AML-193 (cell line): ENCODE results near the gene OAS3.
"Not testable (repeated sequence)": the region's sequence is repeated elsewhere in the genome, so short reads cannot be mapped to it uniquely, and the experiment has no call there.

Experiments used
- DNase-seq, 2 experiments: peaks; one replicate each; lab custom pipeline; 2025; lab: John Stamatoyannopoulos, UW

OAS3 gene, protein sequence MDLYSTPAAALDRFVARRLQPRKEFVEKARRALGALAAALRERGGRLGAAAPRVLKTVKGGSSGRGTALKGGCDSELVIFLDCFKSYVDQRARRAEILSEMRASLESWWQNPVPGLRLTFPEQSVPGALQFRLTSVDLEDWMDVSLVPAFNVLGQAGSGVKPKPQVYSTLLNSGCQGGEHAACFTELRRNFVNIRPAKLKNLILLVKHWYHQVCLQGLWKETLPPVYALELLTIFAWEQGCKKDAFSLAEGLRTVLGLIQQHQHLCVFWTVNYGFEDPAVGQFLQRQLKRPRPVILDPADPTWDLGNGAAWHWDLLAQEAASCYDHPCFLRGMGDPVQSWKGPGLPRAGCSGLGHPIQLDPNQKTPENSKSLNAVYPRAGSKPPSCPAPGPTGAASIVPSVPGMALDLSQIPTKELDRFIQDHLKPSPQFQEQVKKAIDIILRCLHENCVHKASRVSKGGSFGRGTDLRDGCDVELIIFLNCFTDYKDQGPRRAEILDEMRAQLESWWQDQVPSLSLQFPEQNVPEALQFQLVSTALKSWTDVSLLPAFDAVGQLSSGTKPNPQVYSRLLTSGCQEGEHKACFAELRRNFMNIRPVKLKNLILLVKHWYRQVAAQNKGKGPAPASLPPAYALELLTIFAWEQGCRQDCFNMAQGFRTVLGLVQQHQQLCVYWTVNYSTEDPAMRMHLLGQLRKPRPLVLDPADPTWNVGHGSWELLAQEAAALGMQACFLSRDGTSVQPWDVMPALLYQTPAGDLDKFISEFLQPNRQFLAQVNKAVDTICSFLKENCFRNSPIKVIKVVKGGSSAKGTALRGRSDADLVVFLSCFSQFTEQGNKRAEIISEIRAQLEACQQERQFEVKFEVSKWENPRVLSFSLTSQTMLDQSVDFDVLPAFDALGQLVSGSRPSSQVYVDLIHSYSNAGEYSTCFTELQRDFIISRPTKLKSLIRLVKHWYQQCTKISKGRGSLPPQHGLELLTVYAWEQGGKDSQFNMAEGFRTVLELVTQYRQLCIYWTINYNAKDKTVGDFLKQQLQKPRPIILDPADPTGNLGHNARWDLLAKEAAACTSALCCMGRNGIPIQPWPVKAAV

DNA sequence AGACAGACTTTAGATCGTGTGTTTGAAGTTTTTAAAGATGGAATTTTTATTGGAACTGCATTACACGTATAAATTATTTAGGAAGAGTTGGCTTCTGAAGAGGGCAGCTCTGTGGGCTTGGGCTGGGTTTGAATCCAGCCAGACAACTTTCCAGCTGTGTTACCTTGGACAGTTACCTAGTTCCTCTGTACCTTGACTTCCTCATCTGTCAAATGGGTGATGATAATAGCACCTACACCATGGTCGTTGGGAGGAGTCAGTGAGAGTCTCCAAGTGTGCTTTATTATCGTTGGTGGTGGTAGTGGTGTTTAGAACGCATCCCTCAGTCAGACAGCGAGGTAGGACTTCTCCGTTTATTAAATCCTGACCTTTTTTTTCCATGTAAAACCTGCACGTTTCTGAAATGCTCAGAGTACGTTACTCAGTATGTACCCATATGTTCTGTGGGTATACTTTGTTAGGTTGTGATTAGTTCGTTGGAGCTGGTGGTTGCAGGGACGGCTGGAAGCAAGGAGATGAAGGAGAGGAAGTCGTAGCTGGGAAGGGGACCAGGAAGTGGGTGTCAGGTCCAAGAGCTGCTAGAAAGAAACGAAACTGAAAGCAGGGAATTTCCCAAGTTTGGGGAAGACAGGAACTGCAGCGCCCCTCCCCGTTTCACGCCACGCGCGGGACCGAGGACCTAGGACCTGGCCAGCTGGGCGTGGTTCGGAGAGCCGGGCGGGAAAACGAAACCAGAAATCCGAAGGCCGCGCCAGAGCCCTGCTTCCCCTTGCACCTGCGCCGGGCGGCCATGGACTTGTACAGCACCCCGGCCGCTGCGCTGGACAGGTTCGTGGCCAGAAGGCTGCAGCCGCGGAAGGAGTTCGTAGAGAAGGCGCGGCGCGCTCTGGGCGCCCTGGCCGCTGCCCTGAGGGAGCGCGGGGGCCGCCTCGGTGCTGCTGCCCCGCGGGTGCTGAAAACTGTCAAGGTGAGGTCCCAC is at the start of gene OAS3:
Gene OAS3, plus strand, starts transcription at position 734 of the 979 bp plus-strand sequence. Its CDS starts 57 bp downstream, at position 791.
- peak; percentile 64 to 65 for DNase-seq

DNA sequence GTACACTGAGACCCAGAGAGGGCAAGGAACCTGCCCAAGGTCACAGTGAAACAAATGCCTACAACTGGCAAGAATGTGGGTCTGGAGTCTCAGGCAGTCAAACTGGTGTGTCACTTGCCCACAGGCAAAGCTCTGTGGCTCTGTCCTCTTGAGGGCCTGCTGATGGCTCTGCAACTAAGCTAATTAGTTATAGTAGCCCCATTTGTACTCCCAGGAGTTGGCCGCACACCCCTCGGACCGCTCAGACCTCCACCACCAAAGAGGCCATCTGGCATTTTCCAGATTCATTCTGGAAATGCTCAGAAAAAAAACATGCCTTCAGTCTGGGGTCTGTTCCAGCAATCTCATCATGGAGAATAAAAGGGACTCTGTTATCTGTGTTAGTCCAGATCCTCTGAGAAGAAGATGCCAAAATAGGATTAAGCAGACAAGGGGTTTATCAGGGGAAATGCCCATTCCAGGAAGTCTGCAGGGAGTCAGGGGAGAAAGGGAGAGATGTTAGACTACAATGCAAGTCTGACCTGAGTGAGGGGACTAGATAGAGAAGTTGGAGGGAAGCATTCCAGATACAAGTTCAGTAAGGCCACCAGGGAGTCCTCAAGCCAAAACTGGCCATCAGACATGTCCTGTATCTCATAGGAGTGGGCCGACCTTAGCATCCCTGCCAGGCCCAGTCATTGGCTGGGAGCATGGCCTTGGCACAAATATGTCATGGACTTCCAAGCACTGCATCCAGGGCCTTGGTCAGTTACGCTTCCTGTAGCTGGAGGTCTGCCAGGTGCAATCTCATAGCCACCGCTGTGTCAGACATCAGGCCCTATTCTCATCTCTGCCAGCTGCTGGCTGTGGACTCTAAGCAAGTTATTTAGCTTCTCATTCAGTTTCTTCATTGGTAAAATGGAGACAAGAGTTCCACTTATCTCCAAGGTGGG is 46.9 kb upstream of the OAS3 start:
- DNase-seq: no peak

DNA sequence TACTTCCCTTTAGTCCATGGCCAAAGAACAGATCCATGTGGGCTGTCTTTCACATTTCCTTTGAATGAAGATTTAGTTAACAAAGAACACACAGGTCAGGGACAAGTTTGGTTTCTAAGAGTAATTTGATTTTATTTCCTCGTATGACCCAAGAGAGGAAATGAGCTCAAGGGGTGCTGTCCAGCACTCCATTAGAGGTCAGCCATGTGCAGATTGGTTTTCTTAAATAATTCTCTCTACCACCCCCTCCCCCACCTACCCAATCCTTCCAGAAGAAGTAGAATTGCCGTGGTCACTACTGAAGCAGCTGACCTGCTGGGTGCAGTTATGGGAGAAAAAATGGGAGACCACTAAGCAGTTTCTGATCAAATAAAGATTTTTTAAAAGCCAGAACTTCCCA is 45.4 kb upstream of the OAS3 start:
- no peak for DNase-seq

GRCh38 chr12:112894128-112894527 is 44.1 kb upstream of the OAS3 start:
- DNase-seq: no peak

DNA sequence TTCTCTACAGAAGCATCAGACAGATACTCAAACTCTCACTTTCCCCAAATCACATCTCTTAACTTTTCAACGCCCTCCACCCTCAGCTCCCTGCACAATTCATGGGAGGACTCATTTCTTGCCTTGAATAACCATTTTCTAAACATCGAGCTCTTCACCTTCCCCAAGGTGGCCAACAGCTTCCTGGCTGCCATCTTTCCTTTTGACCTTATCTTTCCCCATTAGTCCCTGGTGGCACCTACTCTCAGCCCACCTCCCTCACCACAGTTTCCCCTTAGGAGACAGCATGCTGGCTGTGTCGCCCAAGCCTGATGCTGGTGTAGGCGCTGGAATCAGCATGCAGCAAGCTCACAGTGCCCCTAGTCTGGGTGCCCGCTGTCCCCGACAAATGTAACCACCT is 39.9 kb upstream of the OAS3 start:
- DNase-seq: no peak

DNA sequence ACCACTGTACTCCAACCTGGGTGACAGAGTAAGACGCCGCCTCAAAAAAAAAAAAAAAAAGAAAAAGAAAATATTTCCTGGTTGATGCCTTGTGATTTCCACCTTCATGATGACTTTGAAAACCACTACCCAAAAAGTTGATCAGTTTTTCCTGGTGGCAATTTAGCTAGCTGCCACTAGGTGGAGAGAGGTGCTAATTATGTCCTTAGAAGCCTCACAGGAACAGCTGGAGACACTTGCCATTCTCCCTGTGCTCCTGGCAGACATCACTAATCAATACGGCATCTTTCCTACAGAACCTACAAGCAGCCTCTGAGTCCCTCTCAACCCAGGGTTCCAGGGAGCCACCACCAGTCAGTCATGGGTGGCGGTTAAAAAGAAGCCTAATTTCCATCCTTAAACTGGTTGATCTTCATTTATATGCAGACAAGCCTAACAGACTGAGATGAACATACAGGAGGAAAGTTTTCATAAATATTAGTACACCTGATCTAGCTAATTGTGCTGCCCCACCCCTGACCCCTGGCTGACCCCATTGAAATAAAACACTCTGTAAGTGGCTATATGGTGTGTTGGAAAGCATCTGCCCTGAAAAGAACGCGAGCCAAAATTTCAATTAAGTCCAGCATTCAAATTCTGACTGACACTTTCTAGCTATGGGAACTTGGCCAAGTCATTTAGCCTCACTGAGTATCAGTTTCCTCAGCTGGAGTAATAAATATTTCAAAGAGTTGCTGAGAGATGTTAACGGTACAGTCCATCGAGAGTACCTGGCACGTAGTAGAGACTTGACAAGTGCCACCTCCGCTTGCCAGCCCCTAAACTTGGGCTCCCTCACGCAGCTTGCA is 37.8 kb upstream of the OAS3 start:
- peak; percentile 53 to 62 for DNase-seq

DNA sequence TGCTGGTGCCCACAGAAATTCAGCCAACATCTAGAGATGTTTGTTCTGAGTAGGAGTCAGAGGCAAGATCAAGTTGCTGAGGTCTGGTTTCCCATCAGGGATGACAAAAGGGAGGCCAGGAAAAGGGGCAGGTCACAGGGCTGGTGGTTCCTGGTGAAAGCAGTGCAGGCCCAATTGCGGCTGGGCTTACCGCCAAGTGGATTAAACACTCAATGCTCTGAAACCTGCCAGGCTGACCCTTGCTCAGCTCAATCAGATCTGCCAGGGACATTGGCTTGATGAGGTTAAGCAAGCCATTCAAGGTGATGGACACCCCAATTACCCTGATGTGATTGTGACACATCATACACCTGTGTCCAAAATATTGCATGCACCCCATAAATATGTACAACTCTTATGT is 37.0 kb upstream of the OAS3 start:
- DNase-seq: no peak

DNA sequence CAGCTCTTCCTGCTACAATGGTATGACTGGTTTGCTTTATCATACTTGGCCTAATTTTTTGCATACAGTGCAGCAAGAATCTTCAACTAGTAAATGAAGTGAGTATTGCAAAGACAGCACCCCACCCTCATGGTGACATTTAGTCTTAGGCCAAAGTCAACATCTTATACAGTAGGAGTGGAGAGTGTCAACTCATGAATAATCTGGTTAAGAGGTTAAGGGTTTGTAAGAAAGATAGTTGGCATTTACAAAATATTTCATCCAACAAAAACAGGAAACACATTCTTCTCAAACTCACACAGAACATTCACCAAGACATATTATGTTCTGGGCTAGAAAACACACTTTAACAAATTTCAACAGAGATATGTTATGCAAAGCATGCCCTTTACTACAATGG is 33.7 kb upstream of the OAS3 start:
- DNase-seq: no peak

- no peak for DNase-seq
These were observed 32.7 kb upstream of the OAS3 start for GRCh38 chr12:112905451-112906089.

- DNase-seq: peak; percentile 65 to 77
These were observed 31.4 kb upstream of the OAS3 start, which contains the start of gene OAS1 for GRCh38 chr12:112906712-112907414. Gene OAS1 (plus strand): TSS chr12:112906962. CDS start chr12:112907040, 78 bp downstream.

DNA sequence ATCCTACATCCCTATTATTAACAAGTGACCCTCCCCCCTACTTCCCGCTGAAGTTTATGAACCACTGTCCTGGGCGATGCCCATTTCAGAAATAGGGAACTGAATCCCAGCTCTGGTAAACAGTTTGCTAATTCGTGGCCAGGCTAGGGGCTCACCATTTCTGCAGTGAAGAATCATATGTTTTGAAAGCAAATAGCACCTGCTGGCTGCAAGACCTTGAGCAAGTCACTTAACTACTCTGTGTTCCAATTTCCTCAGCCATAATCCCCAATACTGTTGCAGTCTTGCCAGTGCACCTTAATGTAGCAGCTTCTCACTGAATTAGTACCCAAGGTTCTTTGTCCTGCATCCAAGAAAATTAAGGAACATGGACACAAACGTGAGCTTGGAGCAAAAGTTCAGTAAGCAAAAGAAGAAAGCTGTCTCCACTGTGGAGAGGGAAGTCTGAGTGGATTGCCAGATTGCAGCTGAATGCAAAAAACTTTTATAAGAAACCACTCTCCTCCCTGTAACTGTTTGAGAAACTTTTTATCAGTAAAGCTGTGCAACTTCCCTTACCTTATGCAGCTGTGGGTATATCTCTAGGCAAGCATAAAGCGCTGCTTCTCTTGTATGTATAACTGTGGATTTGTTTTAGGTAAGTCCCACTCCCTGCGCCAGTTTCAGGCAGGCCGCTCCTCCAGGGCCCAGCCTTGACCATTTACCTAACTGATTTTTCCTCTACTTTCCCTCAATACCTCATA is 30.7 kb upstream of the OAS3 start:
- peak; percentile 28 to 32 for DNase-seq

GRCh38 chr12:112908548-112908947 is 29.7 kb upstream of the OAS3 start:
- DNase-seq: no peak

DNA sequence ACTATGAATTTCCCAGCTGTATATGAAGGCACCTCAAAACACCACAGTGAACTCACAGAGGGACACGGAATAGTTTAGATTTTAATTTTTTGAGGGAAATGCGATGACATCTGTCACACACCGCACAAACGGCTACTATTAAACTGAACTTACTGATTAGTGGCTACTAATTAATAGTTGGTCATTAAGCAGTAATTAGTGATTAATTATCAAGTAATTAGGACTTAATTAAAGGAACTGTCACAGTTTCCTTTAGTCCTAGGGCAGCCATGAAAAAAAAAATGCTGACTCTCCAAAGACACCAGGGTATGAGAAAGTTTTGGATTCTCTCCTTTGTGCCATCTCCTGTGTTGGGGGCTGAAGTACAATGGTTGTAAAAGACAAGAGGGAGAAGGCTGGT is 28.6 kb upstream of the OAS3 start:
- DNase-seq: no peak

DNA sequence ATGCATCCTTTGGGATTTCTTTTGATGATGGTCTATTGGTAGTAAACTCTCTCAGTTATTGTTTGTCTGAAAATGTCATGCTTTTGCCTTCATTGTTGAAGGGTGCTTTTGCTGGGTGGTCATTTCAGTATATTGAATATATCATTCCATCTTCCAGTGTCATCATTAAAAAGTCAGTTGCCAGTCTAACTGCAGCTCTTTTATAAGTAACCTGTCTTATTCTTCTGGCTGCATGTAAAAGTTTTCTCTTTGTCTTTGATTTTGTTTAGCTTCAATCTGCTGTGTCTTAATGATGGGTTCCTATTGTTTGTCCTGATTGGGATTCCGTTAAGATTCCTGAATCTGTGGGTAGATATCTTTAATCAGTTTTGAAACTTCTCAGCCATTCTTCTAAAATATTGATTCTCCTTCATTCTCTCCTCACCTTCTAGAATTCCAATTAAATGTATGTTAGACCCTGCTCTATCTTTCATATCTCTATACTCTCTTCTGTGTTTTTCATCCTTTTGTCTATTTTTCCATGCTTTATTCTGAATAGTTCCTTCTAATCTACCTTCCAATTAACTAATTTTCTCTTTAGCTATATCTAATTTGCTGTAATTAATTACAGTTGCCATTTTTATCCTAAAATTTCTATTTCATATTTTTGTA is 25.1 kb upstream of the OAS3 start:
- no peak for DNase-seq

DNA sequence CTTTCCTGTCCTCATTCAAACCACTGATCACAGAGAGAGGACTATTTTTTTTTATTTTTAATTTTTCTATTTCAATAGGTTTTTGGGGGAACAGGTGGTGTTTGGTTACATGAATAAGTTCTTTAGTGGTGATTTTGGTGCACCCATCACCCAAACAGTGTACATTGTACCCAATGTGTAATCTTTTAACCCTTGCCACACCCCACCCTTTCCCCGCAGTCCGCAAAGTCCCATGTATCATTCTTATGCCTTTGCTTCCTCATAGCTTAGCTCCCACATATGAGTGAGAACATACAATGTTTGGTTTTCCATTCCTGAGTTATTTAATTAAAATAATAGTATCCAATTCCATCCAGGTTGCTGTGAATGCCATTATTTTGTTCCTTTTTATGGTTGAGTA is 24.4 kb upstream of the OAS3 start:
- DNase-seq: not testable (repeated sequence)

GRCh38 chr12:112916270-112916669 is 22.0 kb upstream of the OAS3 start:
- no peak for DNase-seq

DNA sequence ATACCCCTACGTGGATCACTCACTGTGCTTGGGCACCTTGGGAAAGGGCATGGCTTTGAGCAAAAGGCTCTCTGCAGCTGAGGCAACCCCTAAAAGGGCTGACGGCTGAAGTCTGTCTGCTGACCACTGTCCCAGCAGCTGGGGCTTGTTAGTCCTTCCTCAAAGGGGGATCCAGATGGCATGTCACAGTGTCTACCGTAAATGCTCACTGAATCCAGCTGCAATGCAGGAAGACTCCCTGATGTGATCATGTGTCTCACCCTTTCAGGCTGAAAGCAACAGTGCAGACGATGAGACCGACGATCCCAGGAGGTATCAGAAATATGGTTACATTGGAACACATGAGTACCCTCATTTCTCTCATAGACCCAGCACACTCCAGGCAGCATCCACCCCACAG is 19.2 kb upstream of the OAS3 start:
- no peak for DNase-seq
